Embryonic facial prominence (tissue), 1 donor: ENCODE data around the gene BARX2.

Experiments
- DNase-seq: peaks from one replicate; pipeline ENCODE4 v3.0.0-alpha.2; 2016; ENCODE audit errors: extremely low spot score

The BARX2 gene

DNA sequence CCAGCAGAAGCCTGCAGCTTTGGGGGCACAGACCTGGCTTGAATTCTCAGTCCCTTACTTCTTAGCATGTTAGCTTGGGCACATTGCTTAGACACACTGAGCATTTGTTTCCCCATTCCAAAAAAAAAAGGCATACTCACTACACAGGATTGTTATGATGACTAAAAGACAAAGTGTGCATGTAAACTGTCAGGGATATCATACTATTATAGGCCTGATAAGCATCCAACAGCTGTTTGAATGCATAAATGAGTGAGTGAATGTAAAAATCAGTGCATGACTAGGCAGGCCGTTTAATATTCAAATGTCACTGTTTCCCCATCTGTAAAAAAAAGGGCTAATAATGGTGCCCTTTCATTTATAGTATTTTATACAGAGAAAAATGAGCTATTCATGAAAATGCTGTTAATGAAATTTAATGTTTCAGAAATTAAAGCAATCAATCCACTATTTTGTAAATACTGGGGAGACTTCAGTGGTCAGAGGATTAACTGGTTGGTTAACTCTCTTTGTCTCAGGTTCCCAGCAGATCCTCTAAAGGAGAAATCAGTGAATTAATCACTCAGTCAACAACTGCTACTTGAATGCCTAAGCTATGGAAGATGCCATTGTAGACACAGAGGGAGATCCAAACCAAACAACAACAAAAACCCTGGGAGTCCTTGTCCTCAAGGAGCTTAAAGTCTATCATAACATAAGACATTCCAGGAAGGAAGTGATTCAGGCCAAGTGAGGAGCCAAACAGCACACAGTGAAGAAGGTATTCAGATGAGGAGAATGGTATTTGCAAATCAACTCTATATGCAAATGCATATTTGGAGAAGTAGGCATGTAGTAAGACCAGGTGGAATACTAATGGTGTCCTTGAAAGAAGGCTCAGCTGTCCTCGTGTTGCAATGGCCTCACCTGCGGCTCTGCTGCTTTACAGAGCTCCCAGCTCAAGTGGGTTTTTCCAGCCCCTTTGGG, 26.8 kb downstream of the BARX2 start:
- no peak for DNase-seq

DNA sequence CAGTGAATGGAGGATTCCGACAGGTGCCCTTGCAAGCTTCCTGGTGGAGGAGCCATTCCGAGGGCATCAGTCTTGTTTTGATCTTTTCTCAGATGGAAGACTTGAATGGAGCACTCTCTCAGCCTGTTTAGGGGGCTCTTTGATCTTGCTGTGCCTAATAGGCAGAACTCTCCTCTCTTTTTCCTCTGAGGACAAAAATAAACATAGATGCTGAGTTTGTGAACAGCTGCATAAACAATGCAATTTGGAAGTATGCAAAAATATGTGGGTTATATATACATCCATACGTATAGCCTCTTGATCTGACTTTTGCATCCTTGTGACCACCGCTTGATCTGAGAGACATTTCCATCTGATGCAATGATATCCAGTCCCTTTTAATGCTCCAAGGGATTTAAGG, 29.1 kb downstream of the BARX2 start:
- no peak for DNase-seq

GRCh38 chr11:129408865-129409444, 33.3 kb downstream of the BARX2 start:
- no peak for DNase-seq

- DNase-seq = no peak
Observed at GRCh38 chr11:129410395-129410960, 34.8 kb downstream of the BARX2 start.

GRCh38 chr11:129412494-129412893, 36.8 kb downstream of the BARX2 start:
- DNase-seq = no peak

DNA sequence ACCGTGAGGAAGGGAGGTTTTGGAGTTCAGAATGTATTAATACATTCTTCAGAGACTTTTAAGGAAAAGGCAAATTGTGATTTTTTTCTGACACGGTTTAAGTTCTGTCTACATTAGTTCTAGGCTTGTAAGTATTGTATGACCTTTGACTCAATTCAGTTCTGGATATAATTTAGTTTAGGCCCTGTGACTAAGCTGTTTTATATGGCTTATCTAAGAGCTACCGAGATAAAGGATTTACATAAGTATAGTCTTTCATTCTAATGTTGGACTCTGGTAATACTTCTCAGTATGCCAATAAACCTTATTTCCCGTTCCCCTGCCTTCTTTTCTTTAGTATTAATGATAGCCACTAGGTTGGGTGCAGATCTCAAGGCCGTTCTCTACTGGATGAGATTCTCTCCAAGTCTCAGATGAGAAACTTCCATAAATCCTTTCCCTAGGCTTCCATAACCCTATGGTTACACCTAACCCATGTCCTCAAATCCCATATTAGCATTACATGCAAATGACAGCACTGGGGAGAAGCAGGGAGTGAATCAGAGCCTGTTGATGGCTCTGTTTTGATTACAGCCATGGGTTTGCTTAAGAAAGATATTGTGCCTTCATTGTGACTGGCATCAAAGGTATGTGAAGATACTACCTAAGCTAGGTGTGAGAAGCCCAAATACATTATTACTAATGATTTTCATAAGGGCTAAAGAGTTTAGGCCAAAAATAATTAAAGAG, 38.7 kb downstream of the BARX2 start:
- DNase-seq = no peak

GRCh38 chr11:129416080-129416820, 40.6 kb downstream of the BARX2 start:
- no peak for DNase-seq

- DNase-seq = no peak
Observed at GRCh38 chr11:129417458-129417857, 41.8 kb downstream of the BARX2 start.

DNA sequence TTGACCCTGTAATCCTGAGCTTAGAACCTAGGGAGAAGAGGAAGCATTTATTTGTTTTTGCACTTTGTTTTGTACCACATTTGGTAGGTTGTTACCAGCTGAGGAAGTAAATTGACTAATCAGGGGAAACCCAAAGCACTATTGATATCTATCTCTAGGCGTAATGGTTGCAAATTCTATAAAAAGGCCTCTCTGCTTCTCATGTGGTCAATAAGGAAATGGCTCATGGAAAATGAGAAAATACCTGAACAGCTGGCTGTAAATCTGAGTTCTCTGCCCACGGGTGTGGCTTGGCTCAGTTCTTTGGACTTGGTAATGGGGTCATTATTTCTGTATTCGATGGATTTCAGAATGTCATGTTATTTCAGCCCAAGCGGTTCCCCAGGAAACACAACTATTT, 42.4 kb downstream of the BARX2 start:
- DNase-seq = no peak

- no peak for DNase-seq
Observed at GRCh38 chr11:129419386-129419785, 43.7 kb downstream of the BARX2 start.

DNA sequence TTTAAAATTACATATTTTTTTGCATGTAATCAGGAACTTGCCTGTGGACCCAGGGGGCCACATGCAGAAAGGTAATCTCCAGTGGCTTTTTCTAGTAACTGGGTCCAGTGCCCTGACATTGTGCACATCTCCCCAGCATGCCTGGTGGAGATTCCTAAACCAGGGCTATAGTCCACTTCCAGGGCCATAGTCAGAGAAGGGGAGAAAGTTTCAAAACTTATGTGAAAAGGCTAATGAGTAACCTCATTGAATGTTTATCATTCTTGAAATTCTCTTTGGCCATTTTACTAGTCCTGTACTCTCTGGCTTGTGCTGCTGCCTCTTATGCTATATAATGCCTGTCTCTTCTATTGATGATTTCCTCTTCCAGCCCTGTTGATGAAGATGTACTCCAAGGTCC, 47.8 kb downstream of the BARX2 start:
- no peak for DNase-seq

GRCh38 chr11:129425214-129425613, 49.6 kb downstream of the BARX2 start:
- no peak for DNase-seq

- no peak for DNase-seq
Observed at GRCh38 chr11:129426038-129426437, 50.4 kb downstream of the BARX2 start.

- no peak for DNase-seq
Observed at GRCh38 chr11:129426776-129427175, 51.1 kb downstream of the BARX2 start.

- DNase-seq = no peak
Observed at GRCh38 chr11:129427376-129427775, 51.7 kb downstream of the BARX2 start.

- DNase-seq = no peak
Observed at GRCh38 chr11:129427816-129428406, 52.3 kb downstream of the BARX2 start.

DNA sequence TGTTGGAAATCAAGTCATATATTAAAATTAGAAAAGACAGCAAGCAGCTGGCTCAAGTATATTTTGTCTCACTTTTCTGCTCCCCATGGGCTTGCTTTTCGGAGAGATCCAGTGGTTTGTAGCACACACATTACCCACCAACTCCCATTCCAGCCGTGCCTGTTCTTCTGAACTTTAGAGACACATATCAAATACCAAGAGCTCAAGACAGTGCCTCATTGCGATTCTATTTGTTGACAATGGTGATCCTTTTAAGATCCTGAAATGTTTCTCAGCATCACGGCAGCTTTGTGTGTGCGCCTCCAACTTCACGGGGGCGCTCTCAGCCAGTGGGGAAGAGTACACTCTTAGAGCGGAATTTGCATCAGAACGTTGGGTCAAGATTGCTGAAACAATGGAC, 52.9 kb downstream of the BARX2 start:
- no peak for DNase-seq

GRCh38 chr11:129434641-129435498, 59.2 kb downstream of the BARX2 start:
- DNase-seq = no peak

DNA sequence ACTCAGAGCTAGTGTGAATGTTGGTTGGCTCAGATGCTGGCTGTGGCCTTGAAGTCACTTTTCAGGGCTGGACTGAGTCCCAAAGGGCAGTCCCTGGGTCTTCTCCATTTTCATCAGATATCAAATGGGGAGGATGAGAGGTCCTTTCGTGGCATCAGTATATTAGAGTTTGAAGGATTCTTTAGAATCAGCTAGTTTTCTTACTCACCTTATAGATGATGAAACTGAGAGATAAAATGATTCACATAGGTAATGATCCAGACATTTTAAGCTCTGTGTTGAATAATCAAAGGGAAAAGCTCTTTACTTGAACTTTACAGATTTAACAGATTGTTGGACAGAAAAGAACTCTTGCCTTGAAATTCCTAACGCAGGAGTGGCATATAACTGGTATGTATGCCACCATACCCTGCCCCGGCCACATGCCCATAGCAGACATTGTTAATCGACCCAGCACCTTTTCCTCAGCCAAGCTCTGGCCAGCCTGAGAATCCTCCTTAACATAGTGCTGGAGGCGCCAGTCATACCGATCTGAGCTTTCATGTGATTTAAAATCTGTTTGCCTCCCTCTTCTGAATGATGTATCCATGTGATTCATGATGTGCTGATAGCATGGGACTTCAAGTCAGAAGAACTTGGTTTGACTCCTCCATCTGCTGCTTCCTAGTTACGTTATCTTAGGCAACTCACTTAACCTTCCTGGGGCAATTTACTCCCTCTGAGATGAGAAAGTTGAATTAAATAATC, 60.0 kb downstream of the BARX2 start:
- DNase-seq = no peak
